ENCODE results near the gene COX10. TPM values are rescaled to one million over a fixed set of nuclear protein-coding genes. Genes with fewer than 3 reads are reported as not detected.
"Not testable (repeated sequence)": the region's sequence is repeated elsewhere in the genome, so short reads cannot be mapped to it uniquely, and the experiment has no call there.

Gene COX10
- total RNA-seq (ENCODE audit: insufficient read depth, low replicate concordance) = 12.3 TPM

DNA sequence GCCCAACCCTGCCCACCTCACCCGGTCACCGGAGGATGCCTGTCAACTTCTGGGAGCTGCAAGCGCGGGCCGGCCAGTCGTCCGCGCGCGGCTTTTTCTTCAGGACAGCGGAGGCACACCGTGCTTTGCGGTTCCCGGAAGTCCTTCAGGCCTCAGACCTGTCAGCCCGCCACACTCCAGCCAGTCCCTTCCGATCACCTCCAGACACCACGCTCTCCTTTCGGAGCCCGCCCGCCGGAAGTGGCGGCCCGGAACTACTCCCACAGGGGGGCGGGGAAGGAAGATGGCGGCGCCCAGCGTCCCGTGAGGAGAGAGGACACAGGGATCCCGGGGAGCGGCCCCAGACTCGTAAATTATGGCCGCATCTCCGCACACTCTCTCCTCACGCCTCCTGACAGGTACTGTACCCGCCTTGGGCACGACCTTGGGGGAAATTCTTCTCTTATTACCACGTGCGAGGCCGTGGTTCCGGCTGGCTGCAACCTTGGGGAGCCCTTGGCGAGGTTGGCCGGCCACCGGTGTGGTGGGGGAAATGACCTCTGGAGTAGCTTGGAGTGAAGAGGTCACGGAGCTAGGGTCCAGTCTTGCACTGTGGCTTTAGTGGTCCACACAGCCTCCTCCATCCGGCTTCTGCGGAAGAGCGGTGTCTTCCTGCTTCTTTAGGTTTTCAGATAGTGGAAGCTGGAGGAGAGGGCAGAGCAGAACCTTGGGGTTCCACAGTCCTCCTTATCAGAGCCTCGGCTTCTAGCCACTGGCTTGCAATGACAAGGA is at the start of gene COX10:
Gene COX10, plus strand, starts transcription at position 254 of the 771 bp plus-strand sequence. Its CDS starts 102 bp downstream, at position 356.
- peak; percentile 90 for DNase-seq (ENCODE audit: low spot score)

DNA sequence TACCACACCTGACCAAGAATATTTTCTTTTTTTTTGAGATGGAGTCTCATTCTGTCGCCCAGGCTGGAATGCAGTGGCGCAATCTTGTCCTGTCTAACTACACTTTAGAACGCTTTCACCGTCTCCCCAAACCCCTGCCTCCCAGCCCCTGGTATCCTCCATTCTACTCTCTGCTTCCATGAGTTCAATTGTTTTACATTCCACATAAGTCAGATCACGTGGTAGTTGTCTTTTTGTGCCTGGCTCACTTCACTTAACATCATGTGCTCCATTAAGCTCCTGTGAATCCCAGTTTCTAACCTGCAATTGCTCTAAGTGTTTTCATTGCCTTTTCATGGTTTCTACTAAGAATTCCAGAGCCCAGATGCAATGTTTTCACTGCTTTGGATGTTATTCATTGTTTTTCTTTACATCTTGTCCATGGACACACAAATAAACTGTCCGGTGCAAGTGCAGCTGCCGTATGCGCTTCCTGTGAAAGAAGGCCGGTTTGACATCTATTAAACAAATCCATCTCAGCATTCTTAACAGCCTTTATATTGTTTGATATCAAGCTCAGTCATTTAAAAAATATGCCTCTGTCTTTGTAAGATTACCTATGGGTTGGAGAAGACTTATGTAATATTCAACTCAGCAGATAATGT is 47.5 kb upstream of the COX10 start:
- DNase-seq (ENCODE audit: low spot score) = not testable (repeated sequence)

DNA sequence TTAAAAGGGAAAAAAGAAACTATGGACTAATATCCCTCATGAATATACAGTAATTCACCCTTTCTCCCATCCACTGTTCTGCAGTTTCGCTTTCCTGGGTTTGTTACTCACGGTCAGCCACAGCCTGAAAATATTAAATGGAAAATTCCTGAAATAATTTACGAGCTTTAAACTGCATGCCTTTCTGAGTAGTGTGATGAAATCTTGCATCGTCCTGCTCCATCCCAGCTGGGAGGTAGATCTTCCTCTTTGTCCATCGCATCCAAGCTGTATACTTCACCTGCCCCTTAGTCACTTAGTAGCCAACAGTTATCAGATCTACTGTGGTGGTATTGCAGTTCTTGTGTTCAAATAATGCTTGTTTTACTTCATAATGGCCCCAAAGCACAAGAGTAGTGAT is 39.5 kb upstream of the COX10 start:
- DNase-seq (ENCODE audit: low spot score) = not testable (repeated sequence)

DNA sequence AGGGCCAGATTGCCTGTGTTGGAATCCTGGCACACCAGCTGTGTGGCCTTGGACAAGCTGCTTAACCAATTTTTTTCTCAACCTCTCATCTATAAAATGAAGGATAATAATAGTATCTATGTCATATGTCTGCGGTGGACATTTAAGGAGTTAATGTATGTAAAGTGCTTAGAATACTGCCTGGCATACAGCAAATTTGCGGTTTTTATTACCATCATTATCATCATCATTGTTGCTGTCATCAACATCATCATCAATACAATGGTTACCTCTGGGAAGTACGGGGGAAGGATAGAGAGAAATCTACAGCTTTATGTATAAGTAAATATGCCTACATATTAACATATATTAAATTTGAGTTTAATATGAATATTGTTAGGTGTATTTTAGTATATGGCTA is 37.1 kb upstream of the COX10 start:
- no peak for DNase-seq (ENCODE audit: low spot score)

DNA sequence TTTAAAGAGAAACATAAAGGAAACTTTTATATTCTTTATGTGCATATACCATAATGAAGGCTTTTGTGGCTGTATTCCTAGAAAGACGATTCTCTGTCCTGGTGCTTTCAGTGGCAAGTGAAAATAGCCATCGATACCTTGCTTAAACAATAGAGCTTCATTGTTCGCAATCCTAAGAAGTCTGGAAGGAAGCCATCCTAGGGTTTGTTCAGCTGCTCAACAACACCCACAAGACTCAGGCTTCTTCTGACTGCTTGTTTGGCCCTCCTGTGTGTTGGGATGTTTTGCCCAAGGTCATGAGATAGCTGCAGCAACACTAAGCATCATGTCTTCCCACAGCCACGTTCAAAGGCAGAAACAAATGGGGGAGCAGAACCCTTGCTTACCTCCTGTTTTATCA is 36.1 kb upstream of the COX10 start:
- DNase-seq (ENCODE audit: low spot score) = no peak

DNA sequence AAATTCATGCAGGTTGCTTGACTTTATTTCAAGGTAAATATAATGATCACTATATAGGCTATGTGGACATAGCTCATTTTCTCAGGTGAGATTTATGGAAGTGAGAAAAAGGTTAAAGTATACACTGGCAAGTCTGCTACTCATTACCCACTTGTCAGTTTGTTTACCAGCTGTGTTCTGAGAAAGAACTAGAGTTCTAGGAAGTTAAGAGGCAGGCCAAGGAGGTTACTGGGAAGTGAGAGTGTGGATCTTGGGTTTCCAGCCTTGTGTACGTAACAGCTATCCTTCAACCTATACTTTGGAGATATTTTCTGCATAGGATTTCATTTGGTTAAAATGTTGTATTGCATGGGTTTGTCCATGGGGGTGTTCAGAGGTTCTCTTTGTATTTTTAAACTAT is 31.9 kb upstream of the COX10 start:
- no peak for DNase-seq (ENCODE audit: low spot score)

DNA sequence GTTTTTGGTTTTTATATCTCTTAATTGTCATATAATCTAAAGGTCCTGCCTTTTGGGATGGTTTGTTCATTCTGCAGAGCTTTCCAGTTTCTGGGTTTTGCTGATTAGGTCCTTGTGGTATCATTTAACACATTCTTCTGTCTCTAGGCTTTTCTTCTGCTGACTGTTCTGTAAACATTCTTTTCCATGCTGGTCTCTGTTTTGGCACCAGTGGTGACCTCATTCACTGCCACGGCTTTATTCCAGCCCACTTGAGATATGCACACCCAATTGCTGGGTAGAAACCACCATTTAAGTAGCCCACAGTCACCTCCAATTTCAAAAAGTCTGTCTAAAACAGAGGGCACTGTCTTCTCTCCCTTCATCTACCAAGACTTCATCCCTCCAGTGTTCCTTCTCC is 31.1 kb upstream of the COX10 start:
- no peak for DNase-seq (ENCODE audit: low spot score)

DNA sequence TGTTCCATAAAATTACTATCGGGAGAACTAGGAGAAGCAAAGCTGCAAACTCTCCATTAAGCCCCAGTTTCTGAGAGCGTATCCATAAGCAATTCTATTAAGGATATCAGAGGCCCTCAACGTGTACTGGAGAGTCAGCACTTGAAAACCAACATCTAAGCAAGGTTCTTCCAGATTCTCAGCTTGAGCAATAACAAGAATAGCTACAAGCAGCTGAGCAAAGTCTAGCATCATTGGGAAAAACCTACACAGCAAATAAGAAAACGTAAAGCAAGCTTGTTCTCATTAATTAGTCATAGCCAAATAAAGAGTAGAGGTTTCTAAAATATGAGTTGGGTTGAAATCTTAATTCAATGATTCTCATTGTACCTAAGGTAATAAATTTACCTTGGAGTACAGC is 26.9 kb upstream of the COX10 start:
- no peak for DNase-seq (ENCODE audit: low spot score)

DNA sequence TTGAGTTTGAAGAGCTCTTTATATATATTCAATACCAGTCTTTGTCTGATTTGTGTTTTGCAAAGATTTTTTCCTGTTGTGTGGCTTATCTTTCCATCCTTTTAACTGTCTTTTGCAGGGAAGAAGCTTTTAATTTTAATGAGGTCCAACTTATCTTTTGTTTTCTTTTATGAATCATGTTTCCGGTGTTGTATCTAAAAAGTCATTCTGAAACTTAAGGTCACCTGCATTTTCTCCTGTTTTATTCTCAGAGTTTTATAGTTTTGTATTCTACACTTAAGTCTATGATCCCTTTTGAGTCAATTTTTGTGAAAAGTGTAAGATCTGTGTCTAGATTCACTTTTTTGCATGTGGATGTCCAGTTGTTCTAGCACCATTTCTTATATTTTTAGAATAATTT is 24.6 kb upstream of the COX10 start:
- no peak for DNase-seq (ENCODE audit: low spot score)

DNA sequence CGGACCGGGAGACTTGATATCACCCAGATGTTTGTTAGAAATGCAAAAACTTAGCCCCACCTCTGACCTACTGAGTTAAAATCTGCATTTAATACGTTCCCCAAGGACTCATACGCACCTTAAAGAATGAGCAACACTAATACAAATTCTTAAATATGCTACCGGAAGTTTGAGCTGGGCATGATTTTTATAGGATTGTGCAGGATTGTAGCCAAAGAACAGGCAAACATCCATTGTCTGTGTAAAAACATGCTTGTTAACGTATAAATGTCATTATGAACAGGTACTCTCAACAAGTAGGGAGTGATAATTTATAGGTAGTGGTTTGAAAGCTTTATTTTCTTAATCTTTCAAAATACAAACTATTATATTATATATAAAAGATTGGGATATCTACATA is 22.3 kb upstream of the COX10 start:
- no peak for DNase-seq (ENCODE audit: low spot score)

DNA sequence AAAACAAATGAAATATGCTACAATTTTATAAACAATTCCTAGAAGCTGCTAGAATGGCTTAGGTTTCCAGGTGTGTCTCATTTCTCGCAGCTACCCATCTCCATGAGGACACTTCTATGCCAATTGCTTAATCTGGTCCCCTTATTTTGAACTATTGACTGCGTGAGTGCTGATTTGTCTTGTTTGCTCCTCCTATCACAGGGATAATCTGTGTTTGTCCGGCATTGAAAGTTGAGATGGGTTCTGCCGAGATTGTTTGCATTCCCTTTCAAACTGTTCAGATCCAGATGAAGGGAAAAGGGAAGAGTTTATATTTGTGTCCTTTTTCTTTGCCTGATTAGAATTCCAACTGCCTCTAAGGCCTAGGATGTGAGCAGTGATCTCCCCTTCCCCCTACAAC is 21.7 kb upstream of the COX10 start:
- DNase-seq (ENCODE audit: low spot score) = no peak

DNA sequence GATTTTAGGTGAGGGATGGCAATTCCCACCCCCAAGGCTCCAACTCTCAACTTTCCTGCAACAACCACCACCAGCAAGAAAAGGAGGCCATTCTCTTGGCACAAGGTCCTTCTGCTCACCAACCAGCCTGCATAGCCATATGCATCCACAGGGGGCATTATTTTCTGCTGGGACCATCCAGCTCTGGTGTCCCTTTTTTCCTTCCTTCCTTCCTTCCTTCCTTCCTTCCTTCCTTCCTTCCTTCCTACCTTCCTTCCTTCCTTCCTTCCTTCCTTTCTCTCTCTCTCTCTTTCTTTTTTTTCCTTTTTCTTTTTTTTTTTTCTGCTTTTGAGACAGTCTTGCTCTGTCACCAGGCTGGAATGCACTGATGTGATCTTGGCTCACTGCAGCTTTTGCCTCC is 21.1 kb upstream of the COX10 start:
- DNase-seq (ENCODE audit: low spot score) = no peak

DNA sequence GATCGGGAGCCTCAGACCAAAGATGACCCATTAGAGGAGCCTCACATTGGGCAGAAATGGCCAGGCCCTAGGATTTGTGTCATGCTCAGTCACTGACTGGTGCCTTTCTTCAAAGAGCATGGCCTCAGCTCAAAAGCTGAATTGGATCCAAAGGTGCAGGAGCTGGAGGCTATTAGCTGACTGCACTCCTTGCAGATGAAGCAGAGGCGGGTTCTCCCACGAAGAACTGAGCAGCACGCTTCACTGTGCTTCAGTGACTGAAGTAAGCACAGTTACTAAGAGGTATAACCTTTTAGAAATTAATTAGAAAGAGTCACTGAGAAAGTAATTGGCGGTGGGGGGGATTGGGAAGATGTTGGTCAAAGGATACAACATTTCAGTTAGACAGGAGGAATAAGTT is 18.7 kb upstream of the COX10 start:
- no peak for DNase-seq (ENCODE audit: low spot score)

DNA sequence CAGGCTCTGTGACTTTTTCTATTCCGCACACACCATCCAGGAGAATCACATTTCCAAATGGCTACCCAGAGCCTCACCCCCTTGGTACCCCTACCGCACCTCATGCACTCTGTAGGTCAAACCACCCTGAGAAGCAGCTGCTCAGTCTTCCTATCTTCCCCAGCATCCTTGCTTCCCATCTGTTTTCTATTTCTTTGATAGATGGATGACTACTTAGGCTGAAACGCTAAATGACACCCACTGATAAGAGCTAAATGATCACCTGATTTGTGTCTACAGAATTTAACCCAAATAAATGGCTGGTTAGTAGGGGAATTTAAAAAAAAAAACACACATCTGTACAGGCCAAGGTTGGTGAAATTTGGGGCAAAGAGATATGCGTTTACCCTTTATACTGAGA is 17.6 kb upstream of the COX10 start:
- no peak for DNase-seq (ENCODE audit: low spot score)

DNA sequence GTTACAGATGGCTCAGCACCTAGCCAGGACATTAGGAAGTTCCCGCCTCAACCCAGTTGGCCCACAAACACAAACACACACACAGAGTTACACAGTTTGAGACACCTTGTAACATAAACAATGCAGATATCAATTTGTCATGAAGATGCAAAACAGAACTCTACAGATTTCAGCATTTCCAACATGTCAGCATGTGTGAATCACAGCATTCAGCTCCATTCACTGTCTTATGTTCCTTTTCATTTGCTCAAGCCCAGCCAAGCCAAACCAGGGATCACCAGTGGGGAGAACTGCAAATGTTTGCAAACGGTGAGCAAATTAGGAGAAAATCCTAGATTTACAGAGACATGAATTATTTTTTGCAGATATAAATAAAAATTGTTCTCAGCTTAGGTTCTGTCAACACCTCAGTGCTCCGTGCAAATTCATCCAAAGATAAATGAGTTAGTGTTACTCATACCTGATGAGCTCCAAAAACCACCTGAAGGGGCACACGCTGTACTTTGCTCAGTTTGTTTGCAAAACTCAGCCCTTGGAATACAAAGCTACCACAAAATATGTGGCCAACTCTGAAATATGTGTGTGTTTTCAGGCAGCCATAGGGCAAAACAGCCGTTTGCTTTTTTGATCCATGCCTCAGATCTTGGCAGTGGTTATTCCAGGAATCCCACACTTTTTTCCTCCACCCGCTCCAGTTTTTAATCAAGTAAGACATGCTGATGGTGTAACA is 16.3 kb upstream of the COX10 start:
- DNase-seq (ENCODE audit: low spot score) = no peak

DNA sequence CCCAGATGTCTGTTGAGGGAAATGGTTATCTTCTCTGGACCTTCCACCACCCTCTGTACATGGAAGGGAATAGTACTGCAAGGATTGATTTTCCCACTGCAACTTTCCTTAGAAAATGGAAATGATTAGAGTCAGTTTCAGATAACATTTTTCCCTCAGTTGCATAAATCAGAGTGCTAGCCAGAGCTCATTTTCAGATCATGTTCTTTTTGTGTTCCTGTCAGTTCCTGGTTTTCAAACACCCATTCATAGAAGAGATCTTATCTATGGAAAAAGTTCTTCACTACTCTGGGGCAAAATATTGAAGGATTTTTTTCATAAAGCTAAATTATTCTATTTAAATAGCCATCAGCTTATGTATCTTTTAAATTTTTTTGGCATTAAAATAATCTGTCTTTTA is 11.7 kb upstream of the COX10 start:
- DNase-seq (ENCODE audit: low spot score) = no peak

DNA sequence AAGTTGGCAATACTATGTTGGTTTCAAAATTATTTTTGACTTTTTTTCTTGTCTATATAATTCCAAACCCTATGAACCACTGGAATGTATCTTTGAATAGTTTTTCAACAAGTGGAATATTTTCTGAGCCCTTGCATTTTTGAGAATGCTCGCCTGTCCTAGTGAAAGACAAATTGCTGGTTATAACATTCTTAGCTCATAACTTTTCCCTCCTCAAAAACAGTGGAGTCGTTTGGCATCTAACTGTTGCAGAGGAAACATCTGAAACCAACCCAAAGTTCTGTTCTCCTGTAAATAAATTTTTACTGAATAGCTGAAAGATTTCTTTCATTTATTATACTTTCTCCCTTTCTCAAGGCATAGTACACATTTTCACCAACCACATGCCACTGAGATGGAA is 11.3 kb upstream of the COX10 start:
- no peak for DNase-seq (ENCODE audit: low spot score)

DNA sequence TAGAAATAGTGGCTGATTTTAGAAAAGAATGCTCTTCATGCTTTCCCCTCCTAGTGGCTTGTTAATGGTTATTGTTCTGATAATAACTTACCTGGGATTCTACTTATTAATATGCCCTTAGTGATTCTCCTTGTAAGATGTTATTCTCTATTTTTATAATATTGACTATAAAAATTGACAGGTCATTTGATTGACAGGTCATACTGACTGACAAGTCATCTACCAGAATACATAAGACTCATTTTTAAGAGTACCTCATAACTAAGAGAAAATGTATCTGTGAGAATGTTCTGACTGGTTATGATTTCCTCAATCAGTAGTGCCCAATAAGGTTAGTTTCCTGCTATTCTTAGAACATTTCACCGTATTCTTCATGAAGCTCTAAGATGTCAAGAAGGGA is 8.6 kb upstream of the COX10 start:
- no peak for DNase-seq (ENCODE audit: low spot score)

DNA sequence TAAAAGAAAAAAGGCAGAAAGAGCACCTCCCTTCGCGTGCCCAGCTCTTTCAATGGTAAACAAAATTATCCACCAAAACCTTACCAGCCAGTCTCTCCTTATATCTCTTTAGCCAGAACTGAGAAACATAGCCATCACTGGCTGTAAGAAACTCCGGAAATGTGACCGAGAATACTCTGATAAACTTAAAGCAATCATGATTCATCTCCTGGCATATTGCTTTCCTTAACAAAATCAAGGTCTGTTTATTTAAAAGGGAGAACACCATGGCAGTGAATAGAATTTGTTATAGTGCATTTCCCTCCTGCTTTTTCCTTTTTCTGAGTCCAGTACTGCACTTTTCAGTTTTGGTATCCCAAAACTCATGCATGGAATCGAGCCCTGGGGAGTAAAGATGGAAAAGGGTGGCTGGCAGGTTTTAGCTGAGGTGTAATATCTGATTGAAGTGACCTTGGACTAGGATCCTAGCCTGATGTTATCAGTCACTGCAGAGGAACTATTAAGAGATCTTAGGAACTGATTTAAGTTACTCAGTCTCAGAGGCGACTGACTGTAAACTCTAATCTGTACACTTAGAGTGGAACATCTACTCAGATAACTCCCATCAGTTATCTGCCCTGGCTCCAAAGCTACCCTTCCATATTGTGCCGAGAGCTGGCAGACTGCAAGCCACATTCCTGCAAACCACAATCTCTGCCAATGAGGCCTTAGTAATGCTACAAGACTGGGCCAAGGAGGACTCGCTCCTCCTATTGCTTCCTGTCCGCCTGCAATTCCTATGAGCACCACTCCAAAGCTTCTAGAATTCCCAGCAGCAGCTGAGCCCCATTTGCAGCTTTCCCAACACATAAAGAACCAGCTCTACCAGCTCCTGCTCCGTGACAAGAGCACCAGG is 7.4 kb upstream of the COX10 start:
- DNase-seq (ENCODE audit: low spot score) = peak; percentile 77

DNA sequence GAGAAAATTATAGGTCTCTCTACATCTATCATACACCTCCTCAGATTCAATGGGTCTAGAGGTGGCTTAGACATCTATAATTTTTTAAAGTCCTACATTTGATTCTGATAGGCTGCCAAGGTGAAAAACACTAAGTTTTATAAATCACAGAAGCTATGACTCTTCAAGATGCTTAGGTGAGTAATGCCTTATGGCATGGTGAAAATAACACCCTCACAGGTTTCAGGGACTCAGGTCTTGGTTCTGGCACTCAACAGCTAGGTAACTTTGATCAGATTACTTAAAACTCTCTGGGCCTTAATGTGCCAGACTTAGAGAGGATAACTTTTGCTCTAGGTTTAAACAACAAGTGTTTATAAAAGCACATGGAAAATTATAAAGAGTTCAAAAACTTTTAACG is 2.0 kb upstream of the COX10 start:
- DNase-seq (ENCODE audit: low spot score) = no peak

DNA sequence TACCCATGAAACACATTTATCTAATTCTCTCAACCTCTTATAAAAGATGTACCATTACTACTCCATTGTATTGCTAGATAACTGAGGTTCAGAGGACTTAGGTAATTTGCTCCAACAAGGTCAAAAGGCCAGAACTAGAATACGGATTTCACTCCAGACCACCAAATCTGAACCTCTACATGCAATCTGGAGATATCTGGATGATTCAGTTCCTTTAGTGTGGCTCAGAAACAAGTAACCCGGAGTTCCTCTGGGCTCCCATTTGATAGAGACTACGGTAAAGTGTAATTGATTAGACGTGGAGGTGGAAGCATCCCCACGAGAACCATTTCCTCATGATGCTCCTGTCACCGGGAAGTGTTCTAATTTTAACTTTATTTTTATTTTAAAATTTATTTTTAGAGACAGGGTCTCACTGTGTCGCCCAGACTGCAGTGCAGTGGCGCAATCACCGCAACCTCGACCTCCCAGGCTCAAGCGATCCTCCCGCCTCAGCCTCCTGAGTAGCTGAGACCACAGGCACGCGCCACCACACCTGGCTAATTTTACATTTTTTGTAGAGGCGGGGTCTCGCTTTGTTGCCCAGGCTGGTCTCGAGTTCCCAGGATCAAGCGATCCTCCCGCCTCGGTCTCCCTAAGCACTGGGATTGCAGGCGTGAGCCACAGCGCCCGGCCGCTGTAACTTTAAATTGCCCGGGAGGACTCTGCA is 608 bp upstream of the COX10 start:
- no peak for DNase-seq (ENCODE audit: low spot score)

All from umbilical cord (tissue), 2 donors.